ENCODE data around the gene COQ6.
"Not testable (repeated sequence)": the region's sequence is repeated elsewhere in the genome, so short reads cannot be mapped to it uniquely, and the experiment has no call there.

COQ6 gene

DNA sequence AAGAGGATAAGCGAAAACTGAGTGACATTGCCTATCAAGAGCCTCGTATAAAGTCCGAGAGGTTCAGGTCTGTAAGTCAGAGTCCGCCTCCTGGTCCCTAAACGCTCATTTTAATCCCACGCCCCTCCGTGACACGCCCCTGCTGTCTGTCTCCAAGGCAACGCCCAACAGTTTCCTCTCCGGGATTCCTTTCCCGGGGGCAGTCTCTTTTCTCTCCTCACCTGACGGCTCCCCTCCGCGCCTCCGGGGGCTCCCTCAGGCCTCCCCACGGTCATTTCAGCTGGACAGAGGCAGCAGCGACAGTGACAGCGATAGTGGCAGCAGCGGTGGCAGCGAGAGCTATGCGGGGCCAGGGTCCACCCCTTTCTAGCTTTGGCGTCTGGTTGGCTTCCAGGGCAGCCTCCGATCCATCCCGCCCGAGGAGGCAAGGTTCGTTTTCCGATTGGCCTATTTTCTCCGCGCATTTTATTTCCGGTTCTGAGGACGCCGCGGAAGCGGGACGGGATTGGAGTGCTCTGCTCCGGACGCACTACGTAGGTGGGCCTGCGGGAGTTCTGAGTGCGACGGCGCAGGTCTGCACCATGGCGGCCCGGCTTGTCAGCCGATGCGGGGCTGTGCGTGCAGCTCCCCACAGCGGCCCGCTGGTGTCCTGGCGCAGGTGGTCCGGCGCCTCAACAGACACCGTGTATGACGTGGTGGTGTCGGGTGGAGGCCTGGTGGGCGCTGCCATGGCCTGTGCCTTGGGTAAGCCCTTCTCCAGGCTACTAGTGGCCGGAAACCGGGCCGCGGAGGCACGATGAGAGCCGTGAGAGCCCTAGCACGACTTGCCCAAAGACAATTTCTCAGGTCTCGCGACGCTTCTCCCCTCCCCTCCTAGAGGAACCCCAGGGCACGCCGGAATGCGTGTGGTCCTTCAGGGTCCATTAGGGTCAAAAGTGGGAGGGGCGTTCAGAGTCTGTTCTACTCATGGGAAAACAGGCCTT is at the start of gene COQ6, which contains the start of gene FAM161B:
TSS of gene COQ6 (plus strand) at position 551 of the 983 bp plus-strand sequence. CDS start at position 582, 31 bp downstream.
TSS of gene FAM161B (minus strand) at position 343 of the 983 bp plus-strand sequence. CDS start at position 275, 68 bp downstream.
- peak; percentile 97 for DNase-seq

DNA sequence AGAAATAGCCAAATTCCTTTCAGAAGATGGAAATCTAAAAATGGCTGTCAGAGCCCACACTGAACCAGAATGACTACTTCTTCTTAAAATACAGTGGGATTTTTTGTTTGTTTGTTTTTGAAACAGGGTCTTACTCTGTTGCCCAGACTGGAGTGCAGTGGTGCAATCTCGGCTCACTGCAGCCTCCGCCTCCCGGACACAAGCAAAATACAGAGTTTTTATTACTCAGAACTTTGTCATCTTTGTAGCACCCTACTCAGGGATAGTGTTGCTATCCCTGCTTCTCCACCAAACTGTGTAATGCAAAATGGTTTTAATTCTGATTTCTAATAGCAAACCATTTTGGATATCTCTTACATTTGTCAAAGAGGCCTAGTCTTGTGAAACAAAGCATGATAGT is 47.1 kb upstream of the COQ6 start:
- peak; percentile 26 for DNase-seq

DNA sequence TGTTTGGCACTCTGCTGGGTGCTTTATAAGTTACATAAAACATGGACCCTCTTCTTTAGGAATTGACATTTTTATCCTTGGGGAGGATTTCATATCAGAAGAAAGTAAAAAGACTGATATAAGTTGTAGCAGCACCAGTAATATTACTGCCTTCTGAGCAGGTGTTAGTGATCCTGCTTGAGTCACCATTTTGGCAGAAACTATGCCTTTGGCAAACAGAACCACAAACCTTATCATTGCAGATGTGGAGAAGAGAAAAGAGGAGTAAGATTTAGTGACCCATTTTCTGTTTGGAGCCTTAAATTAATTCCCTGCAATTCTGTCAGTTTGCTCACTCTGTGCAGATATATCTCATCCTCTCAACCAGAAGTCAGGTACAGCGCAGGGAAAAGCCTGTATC is 40.4 kb upstream of the COQ6 start:
- DNase-seq = no peak

DNA sequence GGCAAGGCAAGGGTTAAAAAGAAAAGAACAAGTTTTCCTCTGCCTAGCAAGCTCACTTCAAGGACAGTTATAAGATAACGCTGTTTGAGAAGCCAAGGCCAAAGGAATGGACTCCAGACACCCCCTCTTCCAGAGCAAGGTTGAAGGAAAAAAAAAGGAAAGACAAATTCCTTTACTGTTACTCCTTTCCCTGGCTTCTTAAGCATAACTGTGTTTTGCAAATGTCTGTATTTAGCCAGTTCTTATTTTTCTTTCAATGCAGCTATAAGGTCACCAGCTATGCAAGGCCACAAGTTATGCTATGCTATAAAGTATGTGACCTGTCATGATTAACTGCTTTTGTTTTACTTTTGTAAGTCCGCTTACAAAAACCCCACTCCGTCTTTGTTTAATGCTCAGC is 36.8 kb upstream of the COQ6 start:
- no peak for DNase-seq

DNA sequence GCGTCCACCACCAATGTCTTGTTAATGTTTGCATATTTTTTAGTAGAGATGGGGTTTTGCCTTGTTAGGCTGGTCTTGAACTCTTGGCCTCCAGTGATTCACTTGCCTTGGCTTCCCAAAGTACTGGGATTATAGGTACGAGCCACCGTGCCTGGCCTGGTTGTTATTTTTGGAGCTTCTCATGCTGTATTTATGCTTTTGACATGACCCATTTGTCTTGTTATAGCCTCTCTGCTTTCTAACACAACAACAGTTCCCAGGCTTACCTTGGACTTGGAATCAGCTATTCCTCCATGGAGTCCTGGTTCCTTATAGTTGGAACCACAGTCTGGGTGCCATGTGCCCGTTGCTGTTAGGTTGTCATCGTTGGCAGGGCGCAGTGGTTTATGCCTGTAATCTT is 33.8 kb upstream of the COQ6 start:
- no peak for DNase-seq

DNA sequence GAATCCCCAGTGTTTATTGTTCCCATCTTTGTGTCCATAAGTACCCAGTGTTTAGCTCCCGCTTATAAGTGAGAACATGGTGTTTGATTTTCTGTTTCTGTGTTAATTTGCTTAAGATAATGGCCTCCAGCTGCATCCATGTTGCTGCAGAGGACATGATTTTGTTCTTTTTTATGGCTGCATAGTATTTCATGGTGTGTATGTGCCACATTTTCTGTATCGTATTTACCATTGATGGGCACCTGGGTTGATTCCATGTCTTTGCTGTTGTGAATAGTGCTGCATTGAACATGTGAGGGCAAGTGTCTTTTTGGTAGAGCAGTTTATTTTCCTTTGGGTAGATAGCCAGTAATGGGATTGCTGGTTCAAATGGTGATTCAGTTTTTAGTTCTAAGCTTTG is 30.6 kb upstream of the COQ6 start:
- DNase-seq = not testable (repeated sequence)

DNA sequence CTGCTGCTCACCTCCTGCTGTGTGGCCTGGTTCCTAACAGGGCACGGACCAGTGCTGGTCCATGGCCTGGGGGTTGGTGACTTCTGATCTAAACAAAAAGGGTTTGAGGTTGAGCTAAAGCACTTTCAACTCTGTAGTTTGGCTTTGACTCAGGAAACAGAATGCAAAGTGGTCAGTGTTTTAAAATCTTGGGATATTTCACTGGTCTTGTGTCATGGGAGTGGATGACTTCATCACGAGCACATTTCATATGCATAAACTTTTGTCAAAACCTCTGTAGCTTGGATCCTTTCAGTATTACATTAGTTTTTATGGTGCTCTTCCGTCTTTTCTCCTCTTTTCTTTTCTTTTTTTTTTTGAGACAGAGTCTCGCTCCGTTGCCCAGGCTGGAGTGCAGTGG is 25.8 kb upstream of the COQ6 start:
- DNase-seq = peak; percentile 34

DNA sequence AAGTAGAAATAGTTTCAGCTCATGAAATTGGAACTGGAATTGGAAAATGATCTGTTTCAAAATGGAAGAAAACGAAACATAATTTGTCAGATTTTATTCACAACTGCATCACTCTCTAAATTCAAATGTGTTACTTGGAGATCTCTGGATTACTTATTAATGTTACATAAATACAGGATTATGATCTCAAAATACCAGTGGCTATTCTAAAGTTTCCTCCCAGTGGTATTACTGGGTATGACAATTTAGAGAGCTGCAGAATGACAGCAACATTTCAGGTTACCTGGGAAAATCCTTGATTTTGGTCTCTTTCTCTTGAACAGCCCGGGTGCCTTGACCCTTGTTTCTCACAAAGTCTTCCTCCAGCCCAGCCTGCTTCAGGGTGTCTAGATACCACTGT is 14.4 kb upstream of the COQ6 start:
- peak; percentile 17 for DNase-seq

DNA sequence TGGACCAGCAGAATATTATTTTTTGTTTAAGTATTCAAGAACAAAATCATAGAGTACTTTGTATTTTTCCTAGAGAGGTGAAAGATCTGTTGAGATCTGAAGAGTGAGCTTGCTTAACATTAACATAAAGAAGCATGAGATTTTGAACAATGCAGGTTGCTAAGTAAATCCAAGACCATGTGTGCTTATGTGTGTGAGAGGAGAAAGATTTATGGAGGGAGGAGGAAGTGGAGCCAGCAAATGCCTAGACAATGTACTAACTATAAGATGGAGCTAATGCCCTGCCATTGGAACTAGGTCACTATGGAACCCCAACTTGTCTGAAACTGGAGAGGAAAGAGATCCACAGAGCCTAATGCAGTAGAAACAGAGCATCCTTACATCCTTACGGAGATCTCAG is 13.6 kb upstream of the COQ6 start:
- no peak for DNase-seq

DNA sequence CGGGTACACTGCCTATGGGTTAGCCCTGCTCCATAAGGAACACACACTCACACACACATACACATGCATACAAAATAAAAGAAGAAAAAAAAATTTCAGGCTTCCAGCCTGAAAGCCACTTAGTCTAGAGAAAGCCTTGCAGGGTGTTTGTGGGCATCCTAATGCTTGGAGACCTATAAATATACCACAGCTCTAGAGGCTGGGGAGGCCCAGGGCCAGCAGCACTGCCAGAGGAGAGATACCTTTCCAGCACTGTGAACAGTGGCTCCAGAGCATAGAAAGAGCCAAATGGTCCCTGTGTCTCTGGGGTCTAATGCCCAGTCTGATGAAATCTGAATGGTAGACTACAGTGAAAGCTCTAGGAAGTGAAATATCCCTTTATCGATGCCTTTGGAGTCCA is 13.1 kb upstream of the COQ6 start:
- DNase-seq = no peak

DNA sequence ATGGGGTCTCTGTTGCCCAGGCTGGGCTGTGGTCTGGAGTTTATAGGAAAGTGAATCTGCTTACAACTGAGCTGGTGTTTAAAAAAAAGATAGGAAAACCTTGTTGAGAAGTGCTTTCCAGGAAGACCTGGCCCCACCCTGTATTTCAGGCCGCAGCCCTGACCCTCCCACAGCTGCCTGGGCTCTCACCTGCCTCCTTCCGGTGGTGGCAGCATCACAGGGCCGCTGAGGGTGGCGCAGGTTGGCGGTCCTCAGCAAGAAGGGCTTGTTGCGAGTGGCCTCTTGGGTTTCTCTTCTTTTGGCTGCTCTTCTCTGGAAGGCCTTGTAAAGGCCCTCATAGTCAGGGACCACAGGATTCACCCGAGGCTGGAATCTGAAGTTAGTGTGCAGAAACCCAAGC is 7.9 kb upstream of the COQ6 start:
- no peak for DNase-seq

DNA sequence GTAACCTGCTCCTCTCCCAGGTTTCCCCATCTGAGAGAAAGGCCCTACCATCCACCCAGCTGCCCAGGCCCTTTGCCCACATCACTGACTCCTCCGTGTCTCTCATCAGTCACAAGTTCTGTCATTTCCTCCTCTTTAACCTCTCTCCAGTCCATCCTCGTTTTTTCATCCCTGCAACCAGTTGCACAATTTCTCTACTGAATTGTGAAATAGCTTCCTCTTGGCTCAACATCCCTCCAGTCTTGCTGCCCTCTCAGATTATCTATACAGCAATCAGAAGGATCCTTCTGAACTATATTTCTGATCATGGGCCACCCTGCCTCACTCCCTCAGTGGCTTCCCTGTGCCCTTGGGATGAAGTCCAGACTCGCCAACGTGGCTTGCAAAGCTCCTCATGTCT is 7.0 kb upstream of the COQ6 start:
- DNase-seq = peak; percentile 80

DNA sequence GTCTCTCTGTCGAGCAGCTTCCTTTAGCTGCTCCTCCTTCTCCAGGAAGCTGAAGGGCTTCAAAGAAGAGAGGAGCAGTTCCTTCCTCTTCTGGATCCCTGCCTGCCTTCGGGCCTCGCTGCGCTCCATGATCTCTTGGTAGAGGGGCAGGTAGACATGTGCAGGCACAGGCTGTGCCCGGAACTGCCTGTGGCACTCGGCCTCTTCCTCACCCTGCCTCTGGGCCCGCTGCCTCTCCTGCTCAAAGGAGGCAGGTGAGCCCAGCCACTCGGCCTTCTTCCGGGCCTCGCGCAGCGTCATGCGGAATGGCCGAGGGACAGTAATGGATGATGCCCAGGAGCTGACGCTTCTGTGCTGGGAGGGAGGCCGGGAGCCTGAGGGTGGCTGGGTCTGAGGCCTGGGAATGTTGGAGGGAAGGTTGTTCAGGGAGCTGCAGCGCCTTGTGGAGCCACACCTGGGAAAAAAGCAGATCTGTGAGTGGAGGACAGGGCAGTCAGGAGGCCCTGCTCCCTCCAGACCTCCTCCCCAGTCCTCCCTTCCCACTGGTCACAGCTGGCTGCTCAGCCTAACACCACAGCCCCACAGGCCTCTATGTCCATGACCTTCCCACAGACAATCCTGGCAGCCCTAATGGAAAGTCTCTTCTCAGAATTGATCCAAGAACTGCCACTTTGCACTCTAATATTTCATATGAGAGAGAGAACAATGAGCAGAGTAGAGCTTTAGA is 5.5 kb upstream of the COQ6 start:
- no peak for DNase-seq

DNA sequence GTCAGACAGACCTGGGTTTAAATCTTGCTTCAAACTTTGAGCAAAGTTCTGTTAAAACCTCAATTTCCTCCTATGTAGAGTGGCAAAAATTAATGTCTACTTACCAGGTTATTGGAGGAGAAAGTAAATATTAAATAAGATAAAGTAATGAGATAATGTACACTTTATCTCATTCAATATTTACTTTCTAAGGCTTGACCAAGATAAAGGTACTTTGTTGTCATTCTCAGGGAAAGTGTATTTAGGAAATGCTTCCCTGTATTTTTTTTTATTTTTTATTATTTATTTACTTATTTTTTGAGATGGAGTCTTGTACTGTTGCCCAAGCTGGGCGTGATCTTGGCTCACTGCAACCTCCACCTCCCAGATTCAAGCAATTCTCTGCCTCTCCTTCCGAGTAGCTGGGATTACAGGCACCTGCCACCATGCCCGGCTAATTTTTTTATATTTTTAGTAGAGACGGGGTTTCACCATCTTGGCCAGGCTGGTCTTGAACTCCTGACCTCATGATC is 4.9 kb upstream of the COQ6 start:
- no peak for DNase-seq

DNA sequence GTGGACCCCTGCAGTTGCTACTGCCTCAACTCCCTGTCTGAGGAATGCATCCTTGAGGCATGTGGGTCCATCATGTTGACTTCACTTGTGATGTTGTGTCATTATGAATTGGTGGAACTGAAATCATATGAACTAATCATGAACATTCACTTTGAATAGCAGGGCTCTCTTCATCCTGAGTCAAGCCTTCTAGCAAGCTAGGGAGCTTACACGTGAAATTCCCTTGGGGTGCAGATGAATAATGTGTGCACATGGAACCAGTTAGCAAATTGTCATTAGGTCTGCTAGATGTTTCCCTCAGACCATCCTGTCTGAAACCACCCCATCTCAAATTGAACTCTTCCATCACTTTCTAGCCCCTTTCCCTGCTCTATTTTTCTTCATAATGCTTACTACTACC is 3.6 kb downstream of the COQ6 start:
- DNase-seq = no peak

DNA sequence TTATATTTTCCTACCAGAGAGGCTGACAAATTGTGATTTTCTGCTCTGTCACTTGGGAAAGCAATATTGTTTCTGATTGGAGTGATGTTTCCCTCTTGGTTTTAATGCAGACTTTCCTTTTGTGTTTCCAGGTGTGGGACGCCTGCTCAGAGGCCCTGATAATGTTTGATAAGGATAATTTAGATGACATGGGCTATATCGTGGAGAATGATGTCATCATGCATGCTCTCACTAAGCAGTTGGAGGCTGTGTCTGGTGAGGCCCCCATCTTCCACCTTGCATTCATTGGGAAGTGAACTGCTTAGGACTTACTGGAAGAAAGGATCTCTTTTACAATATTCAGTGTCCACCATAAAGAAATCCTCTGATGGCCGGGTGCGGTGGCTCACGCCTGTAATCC is 5.6 kb downstream of the COQ6 start:
- no peak for DNase-seq

DNA sequence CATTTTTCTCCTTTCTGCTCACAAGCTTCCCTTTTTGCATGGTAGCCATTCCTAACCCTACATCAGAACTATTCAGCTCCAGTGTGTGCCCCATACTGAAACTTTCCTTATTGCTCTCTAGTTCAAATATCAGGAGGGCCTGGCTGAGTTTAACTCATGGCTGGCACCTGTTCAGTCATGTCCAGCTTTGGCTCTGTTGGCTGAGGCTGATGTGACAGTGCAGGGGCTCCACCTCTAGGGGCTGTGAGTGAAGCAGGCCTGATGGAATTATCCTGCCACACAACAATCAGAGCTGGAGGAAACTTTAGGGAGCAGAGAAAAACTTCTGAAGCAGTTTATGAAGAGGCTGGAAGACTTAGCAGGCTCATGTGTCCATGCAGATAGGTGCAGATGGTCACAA is 8.5 kb downstream of the COQ6 start:
- DNase-seq = no peak

DNA sequence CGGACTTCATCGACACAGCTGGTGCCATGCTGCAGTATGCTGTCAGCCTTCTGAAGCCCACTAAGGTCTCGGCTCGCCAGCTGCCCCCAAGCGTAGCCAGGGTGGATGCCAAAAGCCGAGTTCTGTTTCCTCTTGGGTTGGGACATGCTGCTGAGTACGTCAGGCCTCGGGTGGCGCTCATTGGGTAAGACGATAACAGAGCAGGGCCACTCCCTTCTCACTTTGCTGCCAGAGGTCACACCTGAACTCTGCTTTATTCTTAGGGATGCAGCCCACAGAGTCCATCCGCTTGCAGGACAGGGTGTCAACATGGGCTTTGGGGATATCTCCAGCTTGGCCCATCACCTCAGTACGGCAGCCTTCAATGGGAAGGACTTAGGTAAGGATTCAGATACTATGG is 11.1 kb downstream of the COQ6 start:
- no peak for DNase-seq

DNA sequence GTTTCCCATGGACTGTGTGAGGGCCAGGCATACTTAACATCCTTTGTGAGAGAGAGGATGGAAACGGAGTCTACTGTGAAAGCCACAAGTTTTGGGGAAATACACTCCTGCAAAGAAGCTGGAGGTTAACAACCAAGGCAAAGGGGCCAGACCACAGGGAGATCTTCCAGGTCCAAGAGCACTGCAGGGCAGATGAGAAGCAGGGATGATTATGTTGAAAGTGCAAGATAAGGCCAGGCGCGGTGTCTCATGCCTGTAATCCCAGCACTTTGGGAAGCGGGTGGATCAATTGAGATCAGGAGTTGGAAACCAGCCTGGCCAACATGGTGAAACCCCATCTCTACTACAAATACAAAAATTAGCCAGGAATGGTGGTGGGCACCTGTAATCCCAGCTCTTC is 15.1 kb downstream of the COQ6 start:
- DNase-seq = no peak

DNA sequence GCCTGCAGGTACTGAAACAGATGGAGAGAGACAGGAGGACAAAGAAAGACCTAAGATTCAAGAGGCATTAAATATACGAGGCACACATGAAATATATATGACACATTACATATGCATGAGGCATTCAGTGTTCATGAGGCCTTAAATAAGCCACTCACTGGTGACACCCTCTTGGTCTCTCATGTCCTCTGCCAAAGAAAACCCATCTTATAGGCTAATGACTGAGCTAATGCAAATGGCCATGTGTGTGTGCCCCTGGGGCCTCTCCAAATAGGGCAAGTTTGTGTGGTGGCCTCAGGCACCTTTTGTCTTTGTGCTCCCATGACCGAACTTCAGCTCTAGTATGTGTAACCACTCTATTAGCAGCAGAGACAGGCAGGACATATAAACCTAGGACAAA is 18.8 kb downstream of the COQ6 start:
- no peak for DNase-seq

DNA sequence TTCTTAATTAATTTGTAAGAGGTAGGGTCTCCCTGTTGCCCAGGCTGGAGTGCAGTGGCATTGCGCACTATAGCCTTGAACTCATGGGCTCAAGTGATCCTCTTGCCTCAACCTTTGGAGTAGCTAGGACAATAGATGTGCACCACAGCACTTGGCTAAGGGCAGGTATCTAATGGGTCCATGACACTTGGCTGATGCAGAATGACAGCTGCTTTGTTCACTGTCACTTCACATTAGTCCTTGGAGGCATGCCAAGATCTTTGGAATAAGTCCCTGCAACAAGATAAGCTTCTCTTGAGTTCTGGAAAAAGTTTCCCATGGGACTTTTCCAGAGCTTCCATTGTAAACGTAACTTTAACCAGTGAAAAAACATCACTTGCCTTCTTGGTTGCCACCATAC is 23.4 kb downstream of the COQ6 start:
- no peak for DNase-seq

DNA sequence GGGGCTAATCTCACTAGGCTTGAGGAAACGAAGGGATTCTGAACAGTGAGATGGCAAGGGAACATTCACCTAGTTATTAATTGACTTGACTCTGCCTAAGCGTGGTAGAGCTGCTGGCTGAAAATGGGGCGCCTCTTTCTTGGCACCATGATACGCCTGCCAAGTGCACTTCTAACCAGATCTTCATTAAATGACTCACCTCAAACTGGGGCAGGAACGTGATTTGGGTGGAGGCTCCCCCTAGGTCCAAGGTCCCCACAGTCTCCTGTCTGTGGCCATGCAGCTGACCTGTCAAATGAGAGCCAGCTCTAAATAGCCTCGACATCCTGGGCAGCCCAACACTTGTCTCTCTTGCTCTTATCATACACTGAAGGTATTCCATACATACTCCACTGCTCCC is 26.0 kb downstream of the COQ6 start:
- DNase-seq = no peak

DNA sequence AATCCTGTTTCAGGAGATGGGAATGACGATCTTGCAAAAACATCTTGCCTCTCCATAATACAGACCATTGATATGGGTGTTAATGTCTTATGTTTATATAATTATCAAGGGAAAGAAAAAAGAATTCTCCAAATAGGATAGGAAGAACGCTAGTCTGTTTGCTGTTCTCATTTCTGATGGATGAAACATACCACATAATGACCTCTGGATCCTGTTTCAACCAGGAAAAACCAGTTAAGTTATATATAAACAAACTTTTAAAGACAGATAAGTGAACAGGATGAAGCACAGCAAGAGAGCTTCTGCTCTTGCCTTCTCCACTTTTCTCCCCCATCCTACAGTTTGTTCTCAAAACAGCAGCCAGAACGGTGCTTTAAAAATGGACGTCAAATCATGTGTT is 27.8 kb downstream of the COQ6 start:
- DNase-seq = peak; percentile 23

DNA sequence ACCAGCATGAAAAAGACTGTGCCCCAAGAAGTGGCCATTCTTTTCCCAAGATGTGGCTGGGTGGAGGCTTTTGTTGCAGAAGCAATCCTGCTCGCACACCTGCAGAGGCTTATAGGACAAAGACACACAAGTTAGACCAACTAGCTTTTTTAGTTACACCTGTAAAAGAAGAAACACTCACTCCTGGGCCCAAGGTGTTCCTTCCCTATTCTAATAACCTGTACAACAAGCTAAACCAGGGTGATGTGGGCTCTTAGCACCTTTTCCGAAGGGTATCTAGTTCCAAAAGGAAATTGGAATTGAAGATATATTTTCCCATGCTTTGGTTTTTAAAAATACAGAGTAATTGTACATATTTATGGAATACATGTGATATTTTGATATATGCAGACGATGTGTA is 38.0 kb downstream of the COQ6 start:
- no peak for DNase-seq

Measured in HCEC 1CT (cell line).